A673 (cell line): ENCODE measurements around the gene TNFAIP8. TPM values are rescaled to one million over a fixed set of nuclear protein-coding genes. Genes with fewer than 3 reads are reported as not detected.

Experiments
- BruUV-seq: library from RNA; stranded (reverse); fragments of 400-500 nt; replicated peaks from 2 replicates; lab custom pipeline; 2021; lab: Mats Ljungman, UMichigan
- CTCF ChIA-PET: fragments of 300-600 bp; sonication (Branson Sonifier 250); formaldehyde crosslinking; loops from one replicate; lab custom pipeline; 2022; ENCODE audit warnings: antibody characterized with exemption; lab: Charles Lee
- POLR2A ChIA-PET: fragments of 300-600 bp; sonication (Branson Sonifier 250); formaldehyde crosslinking; loops from one replicate; lab custom pipeline; 2022; ENCODE audit warnings: antibody characterized with exemption; ENCODE audit not compliant: low non-redundant PET; lab: Charles Lee
- DNase-seq: peaks from one replicate; pipeline ENCODE4 v3.0.0-alpha.2; 2015; ENCODE audit warnings: low spot score
- H3K27ac ChIP-seq: fragments of 200-600 bp; sonication (generic); 2 replicates; pipeline ENCODE4 v1.5.1; 2016; ENCODE audit warnings: mixed run types, low read depth, mild to moderate bottlenecking, mixed read lengths, antibody characterized with exemption, low read length; ENCODE audit not compliant: poor library complexity, severe bottlenecking
- H3K27me3 ChIP-seq: fragments of 200-600 bp; sonication (generic); replicated peaks from 2 replicates; pipeline ENCODE4 v1.6.1; 2017; ENCODE audit warnings: mixed run types, low read depth, mild to moderate bottlenecking, mixed read lengths, antibody characterized with exemption, low read length; ENCODE audit not compliant: insufficient read depth, poor library complexity
- H3K36me3 ChIP-seq: fragments of 200-600 bp; sonication (generic); 2 replicates; pipeline ENCODE4 v1.6.1; 2016; ENCODE audit warnings: mixed run types, mild to moderate bottlenecking, mixed read lengths, antibody characterized with exemption, low read length; ENCODE audit not compliant: insufficient read depth, poor library complexity, severe bottlenecking
- H3K4me1 ChIP-seq: fragments of 200-600 bp; sonication (generic); 2 replicates; pipeline ENCODE4 v1.6.1; 2017; ENCODE audit warnings: mixed run types, mild to moderate bottlenecking, mixed read lengths, antibody characterized with exemption, low read length; ENCODE audit not compliant: insufficient read depth, poor library complexity, severe bottlenecking
- H3K4me3 ChIP-seq: fragments of 200-600 bp; sonication (generic); 2 replicates; pipeline ENCODE4 v1.5.1; 2016; ENCODE audit warnings: low read depth, mixed run types, mild to moderate bottlenecking, mixed read lengths, low read length; ENCODE audit not compliant: poor library complexity, severe bottlenecking
- H3K9me3 ChIP-seq: fragments of 200-600 bp; sonication (generic); 2 replicates; pipeline ENCODE4 v1.6.1; 2016; ENCODE audit warnings: mixed run types, low read depth, mild to moderate bottlenecking, mixed read lengths, antibody characterized with exemption, low read length; ENCODE audit not compliant: poor library complexity, severe bottlenecking
- EZH2 ChIP-seq: fragments of 200-600 bp; sonication (generic); IDR thresholded peaks from 2 replicates; pipeline ENCODE4 v1.6.1; 2017; ENCODE audit warnings: borderline replicate concordance, low read depth, mild to moderate bottlenecking, mixed read lengths, antibody characterized with exemption, low read length; ENCODE audit not compliant: poor library complexity, severe bottlenecking
- intact Hi-C: fragments of 100-400 bp; cut with micrococcal nuclease; formaldehyde crosslinking; loops from one replicate; pipeline ENCODE4 v1.10.0; 2022; ENCODE audit not compliant: unreplicated experiment
- total RNA-seq: library from RNA; stranded (reverse); gene quantifications from 2 replicates; pipeline ENCODE4 v1.2.3, GENCODE V29; 2021
- TF ChIP-seq, protein P1 (sequence below): fragments of 300-800, 200-600 bp; sonication (generic); conservative IDR thresholded peaks from 2 replicates; pipeline ENCODE4 v1.5.1; 2017; ENCODE audit warnings: low read depth, mild to moderate bottlenecking, antibody characterized with exemption, low read length, moderate library complexity, mixed read lengths

The TNFAIP8 gene
- total RNA-seq, 1 experiment from 2014 or later = 6.8 TPM

GRCh38 chr5:119355244-119355638 lies 578 bp upstream of the TNFAIP8 start:
- TF ChIP-seq, protein P1, sequence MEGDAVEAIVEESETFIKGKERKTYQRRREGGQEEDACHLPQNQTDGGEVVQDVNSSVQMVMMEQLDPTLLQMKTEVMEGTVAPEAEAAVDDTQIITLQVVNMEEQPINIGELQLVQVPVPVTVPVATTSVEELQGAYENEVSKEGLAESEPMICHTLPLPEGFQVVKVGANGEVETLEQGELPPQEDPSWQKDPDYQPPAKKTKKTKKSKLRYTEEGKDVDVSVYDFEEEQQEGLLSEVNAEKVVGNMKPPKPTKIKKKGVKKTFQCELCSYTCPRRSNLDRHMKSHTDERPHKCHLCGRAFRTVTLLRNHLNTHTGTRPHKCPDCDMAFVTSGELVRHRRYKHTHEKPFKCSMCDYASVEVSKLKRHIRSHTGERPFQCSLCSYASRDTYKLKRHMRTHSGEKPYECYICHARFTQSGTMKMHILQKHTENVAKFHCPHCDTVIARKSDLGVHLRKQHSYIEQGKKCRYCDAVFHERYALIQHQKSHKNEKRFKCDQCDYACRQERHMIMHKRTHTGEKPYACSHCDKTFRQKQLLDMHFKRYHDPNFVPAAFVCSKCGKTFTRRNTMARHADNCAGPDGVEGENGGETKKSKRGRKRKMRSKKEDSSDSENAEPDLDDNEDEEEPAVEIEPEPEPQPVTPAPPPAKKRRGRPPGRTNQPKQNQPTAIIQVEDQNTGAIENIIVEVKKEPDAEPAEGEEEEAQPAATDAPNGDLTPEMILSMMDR = no peak
- no peak for TF ChIP-seq EZH2
- intact Hi-C loops = no loop called here
- ChIA-PET CTCF (no interaction called here), POLR2A (no interaction called here)
- H3K36me3 ChIP-seq = no peaks in the 10 kb centered on the region
- no peak overlapping the region for H3K27ac ChIP-seq
- no peak for DNase-seq
- H3K4me1 ChIP-seq = peaks cover 41% of the 10 kb centered on the region
- H3K27me3 ChIP-seq = no peaks in the 10 kb centered on the region
- BruUV-seq = no TSS peak
- H3K4me3 ChIP-seq = peak overlapping the region; percentile 48
- H3K9me3 ChIP-seq = no peaks in the 10 kb centered on the region

- no TSS peak for BruUV-seq
- ChIA-PET POLR2A (no interaction called here), CTCF (interaction anchor here (0.7 kb wide), 1 partner anchor 101 kb away, joined by 3 read pairs; no protein-coding TSS in a partner anchor)
- Histone ChIP-seq H3K27me3 (no peaks in the 10 kb centered on the region), H3K4me1 (peaks cover 47% of the 10 kb centered on the region), H3K36me3 (no peaks in the 10 kb centered on the region), H3K27ac (no peak overlapping the region), H3K4me3 (peak overlapping the region; percentile 48), H3K9me3 (no peaks in the 10 kb centered on the region)
- TF ChIP-seq, protein P1 = no peak
- TF ChIP-seq EZH2 = no peak
- intact Hi-C loops = no loop called here
- DNase-seq = peak; percentile 22
Measured at GRCh38 chr5:119356612-119357188, 881 bp downstream of the TNFAIP8 start.

- Histone ChIP-seq H3K4me3 (no peak overlapping the region), H3K27ac (no peak overlapping the region), H3K36me3 (no peaks in the 10 kb centered on the region), H3K9me3 (no peaks in the 10 kb centered on the region), H3K4me1 (peaks cover 47% of the 10 kb centered on the region), H3K27me3 (no peaks in the 10 kb centered on the region)
- no peak for TF ChIP-seq EZH2
- TF ChIP-seq, protein P1 = no peak
- DNase-seq = no peak
- intact Hi-C loops = no loop called here
- ChIA-PET CTCF (interaction anchor here (0.7 kb wide), 1 partner anchor 101 kb away, joined by 3 read pairs; no protein-coding TSS in a partner anchor), POLR2A (no interaction called here)
- BruUV-seq = no TSS peak
Measured at GRCh38 chr5:119357270-119357669, 1.5 kb downstream of the TNFAIP8 start.
